DMS53 treated with DMSO at 0.1 percent for 48 hours (cell line): ENCODE data around the gene S100A12.
A peak's percentile ranks its signal among the peaks of the same experiment; 100 is the strongest.

ENCODE experiments used
- DNase-seq: peaks from one replicate; lab custom pipeline; 2025; ENCODE audit not compliant: unreplicated experiment; lab: John Stamatoyannopoulos, UW

Gene S100A12

GRCh38 chr1:153368495-153368894 is 6.9 kb downstream of the S100A12 start:
- no peak for DNase-seq

GRCh38 chr1:153367090-153367489 is 8.3 kb downstream of the S100A12 start:
- DNase-seq = no peak

DNA sequence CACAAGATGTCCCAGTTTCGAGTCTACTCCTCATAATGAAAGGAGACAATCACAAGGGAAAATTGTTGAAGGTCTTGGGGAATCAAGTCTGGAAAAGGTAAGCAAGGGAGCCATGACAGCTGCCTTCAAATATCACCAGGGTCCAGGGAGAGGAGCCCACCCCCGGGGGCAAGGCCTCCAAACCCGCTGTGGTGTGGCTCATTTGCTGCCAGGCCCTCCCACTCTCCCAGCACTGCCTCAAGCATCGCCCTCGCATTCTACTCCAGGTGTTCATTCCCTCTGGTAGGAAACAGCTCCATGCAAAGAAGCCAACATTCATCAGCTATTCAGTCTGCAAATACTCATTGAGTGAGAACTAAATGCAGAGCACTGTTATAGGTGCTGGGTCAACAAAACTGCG is 9.2 kb downstream of the S100A12 start:
- no peak for DNase-seq

GRCh38 chr1:153365696-153366095 is 9.7 kb downstream of the S100A12 start:
- DNase-seq = no peak

GRCh38 chr1:153364766-153365666 is 10.4 kb downstream of the S100A12 start:
- DNase-seq = no peak

DNA sequence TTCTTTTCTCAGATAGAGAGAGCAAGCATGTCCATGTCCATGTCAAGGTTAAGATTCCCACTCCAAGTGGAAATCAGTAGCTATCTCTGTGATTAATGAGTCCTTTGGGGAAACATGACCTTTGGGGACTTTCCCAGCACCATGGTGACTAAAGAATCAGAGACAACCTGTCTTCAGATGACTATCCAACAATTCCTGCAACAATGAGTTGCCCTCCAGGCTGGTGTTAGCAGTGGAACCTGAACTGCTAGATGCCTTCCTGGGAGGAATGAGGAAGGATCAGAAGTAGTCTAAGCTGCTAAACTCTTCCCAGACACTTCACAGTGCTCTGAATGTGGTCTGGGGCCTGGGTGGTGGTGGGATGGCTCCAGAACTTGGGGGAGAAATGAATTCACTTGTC is 11.3 kb downstream of the S100A12 start:
- no peak for DNase-seq

DNA sequence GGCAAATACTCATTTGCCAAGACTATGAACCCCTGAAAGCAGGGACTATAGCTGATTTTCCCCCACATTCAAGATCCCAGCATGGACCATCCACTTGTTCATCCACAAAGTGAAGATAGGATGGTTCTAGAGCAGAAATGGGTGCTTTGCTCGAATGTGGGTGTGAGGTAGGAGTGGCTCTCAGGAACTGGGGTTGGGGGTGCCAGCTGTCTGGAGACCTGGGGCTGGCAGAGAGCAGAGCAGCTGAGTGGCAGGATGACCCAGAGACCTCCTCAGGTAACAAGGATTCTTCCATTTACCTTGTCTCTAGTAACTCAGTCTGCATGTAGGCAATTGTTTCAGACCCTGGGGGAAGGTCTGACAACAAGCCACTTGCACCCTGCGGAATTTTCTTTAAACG is 11.8 kb downstream of the S100A12 start:
- DNase-seq = no peak

DNA sequence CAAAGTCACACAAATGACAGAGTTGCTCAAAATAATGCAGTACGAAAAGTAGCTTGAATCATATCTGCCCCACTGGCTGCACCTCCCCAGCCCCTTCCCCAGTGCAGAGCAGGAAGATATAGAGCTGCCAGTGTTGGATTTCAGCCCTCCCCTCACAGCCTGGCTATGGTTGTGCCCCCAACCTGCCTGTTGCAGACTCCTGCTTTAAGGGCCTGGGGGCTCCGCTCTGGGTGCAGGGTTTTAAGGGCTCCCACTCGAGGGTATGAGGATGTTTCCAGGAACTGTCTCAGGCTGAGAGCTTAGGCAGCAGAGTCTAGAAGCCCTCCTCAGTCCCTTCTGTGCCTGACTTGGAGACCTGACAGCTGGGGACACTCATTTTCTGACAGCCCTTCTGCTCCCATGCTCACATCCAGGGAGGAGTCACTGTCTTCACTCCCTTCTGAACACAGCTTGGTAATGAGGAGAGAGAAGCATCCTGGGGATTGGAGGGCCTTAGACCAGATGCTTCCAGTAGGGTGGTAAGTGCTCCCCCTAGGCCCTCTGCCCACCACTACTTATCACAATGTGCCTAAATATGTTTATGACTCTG is 13.1 kb downstream of the S100A12 start:
- DNase-seq = no peak

DNA sequence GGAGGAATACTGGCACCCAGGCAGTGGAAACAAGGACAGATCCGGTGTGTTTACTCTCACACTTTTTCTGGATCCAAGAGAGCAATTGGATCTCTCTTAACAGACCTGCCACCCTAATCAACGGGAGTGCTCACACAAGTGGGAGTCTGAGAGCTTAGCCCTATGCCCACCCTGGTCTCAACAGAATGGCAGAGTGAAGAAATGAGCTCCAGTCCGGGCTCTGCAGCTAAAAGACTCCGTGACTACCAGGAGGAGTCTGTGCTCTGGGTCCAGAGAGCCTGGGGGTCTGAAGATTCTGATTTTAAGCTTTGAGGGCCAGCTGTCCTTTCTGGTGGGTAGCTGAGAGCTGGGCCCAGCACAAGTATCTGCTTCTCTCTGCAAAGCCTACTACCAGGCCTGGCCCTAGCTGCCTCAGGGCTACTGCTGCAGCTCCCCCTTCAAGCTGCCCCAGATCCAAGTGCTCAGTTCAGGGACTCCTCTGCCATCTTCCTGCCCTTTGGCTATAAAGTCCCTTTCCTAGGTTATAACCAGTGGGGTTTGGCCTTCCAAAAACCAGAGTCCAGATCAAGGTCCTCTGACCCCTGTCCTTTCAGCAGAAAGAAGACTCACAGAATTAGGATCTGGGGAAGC is 13.8 kb downstream of the S100A12 start:
- DNase-seq = no peak

DNA sequence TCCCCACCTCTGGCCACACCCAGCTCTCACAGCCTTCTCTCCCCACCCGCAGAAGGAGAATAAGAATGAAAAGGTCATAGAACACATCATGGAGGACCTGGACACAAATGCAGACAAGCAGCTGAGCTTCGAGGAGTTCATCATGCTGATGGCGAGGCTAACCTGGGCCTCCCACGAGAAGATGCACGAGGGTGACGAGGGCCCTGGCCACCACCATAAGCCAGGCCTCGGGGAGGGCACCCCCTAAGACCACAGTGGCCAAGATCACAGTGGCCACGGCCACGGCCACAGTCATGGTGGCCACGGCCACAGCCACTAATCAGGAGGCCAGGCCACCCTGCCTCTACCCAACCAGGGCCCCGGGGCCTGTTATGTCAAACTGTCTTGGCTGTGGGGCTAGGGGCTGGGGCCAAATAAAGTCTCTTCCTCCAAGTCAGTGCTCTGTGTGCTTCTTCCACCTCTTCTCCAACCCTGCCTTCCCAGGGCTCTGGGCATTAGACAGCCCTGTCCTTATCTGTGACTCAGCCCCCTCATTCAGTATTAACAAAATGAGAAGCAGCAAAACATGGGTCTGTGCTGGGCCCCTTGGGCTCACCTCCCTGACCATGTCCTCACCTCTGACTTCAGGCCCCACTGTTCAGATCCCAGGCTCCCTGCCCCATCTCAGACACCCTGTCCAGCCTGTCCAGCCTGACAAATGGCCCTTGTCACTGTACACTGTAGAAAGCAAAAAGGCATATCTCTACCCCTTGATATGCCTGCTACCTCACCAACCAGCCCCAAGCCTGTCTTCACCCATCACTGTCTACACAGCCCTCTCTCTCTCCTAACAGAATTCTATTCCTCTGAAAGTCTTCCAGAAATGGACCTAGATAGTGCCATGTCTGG is 14.6 kb downstream of the S100A12 start:
- no peak for DNase-seq

DNA sequence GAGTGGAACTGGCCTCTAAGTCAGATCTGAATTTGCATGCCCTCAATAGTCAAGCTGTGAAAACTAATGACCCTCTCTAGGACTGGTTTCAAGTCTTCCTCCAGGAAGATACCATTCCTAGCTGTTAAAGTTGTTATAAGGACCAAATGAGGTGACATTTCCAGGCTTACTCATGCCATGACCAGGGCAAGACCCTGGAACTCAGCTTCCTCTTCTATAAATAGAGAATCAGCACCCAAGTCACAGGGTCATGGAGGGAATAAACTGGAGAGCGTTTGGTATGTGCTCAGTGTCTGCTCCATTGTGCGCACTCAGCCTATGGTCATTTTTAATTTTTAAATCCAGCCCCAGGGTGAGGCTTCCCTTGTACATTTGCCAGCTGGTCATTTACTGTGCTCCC is 15.2 kb downstream of the S100A12 start:
- no peak for DNase-seq

DNA sequence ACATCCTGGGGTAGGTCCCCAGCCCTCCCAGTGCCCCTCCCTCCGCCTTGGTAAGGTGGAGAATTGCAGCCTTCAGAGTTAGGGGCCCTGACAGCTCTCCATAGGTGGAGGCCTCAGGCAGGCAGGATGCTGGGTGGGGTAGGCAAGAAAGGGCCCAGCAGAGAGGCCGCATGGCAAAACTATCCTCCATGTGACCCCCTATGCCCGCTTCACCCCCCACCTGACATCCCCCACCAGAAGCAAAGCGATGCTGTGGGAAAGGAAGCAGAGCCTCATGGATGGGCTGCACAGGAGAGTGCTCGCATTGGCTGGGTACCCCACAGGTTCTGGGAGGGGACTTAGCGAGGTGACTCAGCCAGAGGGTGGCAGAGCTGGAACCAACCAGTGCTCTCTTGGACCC is 16.2 kb downstream of the S100A12 start:
- no peak for DNase-seq

DNA sequence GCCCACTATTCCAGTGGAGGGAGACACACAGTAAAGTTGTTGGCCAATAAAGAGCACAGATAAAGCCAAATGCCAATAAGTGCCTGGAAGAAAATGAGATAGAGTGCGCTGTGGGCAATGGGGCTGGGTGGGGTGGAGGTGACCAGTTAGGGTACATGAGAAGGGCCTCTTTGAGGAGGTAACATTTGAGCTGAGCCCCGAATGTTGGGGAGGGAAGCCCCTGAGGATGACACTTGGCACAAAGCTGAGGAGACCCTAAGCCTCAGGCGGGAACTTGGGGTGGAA is 16.8 kb downstream of the S100A12 start:
- no peak for DNase-seq

GRCh38 chr1:153357853-153358690 is 17.3 kb downstream of the S100A12 start, which contains the start of gene S100A9:
Gene S100A9 (plus strand): TSS chr1:153357854. CDS start chr1:153358284, 430 bp downstream.
- no peak for DNase-seq

GRCh38 chr1:153357076-153357852 is 18.2 kb downstream of the S100A12 start:
- no peak for DNase-seq

DNA sequence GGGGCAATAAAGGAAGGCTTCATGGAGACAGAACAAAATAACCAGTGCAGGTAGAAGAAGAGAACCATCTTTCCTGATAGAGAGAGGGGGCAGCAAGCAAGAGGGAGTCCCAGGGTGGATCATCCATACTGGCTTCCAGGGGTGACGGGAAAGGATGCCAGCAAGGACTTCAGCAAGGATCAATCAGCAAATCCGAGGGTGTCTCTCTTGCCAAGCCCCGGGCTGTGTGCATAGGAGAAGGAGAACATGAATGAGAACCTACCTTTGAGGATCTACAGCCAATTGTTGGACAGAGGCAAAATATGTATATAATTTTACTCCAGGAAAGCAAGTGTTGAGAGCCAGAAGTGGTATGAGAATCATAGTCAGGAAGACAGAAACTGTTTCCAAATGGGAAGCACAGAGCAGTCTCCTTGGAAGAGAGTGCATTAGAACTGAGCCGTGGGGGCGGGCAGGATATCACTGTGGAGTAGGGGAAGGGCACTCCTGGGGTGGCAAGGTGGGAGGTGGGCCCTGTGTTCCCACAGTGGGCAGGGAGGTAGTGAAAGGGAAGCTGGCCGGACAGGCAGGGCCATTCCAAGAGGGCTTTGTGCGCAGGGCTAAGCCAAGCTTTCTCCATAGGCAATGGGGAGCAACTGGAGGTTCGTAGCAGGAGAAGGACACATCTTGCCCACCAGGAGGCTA is 18.9 kb downstream of the S100A12 start:
- no peak for DNase-seq

DNA sequence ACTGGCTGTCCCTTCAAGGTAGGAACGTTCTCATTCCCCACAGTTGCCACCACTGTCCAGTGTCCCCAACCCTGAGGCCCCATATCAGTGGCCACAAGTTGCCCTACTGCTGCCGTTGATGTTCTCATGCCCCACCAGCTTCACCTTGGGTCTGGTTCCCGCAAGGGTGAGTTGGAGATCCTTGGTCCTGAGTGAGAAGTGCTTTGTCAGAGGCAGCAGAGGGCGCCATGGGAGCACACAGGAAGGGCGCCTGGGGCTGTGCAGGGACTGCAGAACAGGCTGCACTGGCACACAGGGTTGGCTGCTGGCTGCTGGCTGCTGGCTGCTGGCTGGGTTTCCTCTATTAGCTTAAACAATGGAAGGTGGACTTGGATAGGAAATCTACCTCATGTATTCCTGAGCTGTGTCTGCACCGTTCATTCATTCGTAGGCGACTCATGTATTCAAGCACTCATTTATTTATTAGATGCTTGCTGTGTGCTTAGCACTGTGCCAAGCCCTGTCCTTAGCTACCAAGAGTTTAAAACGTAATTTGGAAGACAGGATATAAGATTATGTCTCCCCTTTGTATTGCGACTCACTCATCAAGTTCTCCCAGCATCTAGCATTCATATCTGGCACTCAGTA is 19.9 kb downstream of the S100A12 start:
- DNase-seq = peak; percentile 6

GRCh38 chr1:153354515-153355193 is 20.8 kb downstream of the S100A12 start:
- no peak for DNase-seq
